OCI-LY3 (cell line): ENCODE measurements around the gene ANKS1B.

Experiments
- EZH2phosphoT487 ChIP-seq: fragments of 200-600 bp; shearing (Covaris generic); IDR thresholded peaks from 2 replicates; pipeline ENCODE4 v1.6.1; 2018; ENCODE audit warnings: antibody characterized with exemption, mixed run types, low read depth
- TF ChIP-seq, protein P1 (sequence below): fragments of 200-600, 300-600 bp; sonication (generic); IDR thresholded peaks from 2 replicates; pipeline ENCODE4 v1.5.1; 2014; ENCODE audit warnings: antibody characterized with exemption, low read length, low read depth

DNA sequence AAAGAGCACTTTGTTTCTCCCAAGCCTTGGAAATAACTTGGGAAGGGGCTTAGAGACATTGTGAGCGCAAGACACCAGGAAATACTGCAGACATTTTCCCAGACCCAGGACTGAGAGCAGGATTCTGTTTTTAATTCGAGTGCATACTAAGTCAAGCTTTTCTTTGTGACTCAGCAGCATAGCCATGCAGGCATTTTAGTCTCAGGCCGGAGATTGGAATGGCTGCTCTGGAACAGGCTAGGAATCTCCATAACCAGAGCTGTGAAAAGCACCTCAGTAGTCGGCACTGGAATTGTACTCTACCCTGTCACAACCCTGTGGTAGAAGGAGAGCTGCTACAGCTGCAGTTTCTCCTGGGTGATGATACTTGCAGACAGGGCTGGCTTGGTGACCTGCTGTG, 366.1 kb downstream of the ANKS1B start:
- TF ChIP-seq, protein P1, sequence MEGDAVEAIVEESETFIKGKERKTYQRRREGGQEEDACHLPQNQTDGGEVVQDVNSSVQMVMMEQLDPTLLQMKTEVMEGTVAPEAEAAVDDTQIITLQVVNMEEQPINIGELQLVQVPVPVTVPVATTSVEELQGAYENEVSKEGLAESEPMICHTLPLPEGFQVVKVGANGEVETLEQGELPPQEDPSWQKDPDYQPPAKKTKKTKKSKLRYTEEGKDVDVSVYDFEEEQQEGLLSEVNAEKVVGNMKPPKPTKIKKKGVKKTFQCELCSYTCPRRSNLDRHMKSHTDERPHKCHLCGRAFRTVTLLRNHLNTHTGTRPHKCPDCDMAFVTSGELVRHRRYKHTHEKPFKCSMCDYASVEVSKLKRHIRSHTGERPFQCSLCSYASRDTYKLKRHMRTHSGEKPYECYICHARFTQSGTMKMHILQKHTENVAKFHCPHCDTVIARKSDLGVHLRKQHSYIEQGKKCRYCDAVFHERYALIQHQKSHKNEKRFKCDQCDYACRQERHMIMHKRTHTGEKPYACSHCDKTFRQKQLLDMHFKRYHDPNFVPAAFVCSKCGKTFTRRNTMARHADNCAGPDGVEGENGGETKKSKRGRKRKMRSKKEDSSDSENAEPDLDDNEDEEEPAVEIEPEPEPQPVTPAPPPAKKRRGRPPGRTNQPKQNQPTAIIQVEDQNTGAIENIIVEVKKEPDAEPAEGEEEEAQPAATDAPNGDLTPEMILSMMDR = no peak
- no peak for TF ChIP-seq EZH2phosphoT487
